SK-N-MC (cell line): ENCODE measurements around the gene IFITM2.

Source experiments
- EZH2 ChIP-seq: fragments of 200-600 bp; sonication (generic); IDR thresholded peaks from one replicate; pipeline ENCODE4 v1.6.1; 2017; ENCODE audit warnings: antibody characterized with exemption
- POLR2AphosphoS5 ChIP-seq: IDR thresholded peaks from 2 replicates; pipeline ENCODE4 v1.6.1; 2012; ENCODE audit warnings: mild to moderate bottlenecking, low read depth, low read length, borderline replicate concordance

DNA sequence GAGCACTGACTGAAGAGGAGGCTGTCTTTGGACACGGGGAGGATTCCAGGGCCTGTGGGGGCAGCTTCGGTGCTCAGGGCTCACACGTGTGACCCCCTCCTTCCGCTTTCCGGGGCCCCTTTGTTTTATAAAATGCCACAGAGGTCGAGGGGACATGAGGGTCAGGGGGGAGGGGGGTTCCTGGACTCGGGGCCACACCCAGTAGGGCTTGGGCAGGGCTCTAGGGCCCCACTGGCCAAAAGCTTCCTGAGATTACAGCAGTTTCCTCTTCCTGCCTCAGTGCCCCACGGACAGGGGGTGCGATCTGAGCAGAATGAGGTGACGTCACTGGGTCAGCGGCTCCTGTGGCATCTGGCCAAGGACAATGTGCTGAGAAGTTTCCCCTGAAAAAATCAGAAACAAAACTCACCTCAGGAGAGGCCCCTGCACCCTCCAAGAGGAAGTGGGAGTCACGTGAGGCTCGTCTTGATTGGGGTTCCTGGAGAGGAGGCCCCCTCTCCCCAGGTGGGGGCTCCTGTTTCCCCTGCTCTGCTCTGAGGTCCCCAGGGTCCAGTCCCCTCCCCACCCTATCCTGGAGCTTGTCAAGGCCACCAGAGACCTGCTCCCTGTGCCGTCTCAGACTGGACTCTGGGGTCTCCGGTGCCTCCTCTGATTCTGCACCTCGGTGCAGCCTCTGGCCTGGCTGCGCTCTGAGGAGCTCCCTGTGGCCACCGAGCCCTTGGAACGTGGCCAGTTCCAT lies 19.4 kb downstream of the IFITM2 start:
- TF ChIP-seq EZH2 (no peak), POLR2AphosphoS5 (no peak)
